Umbilical cord (tissue), 2 donors: ENCODE results near the gene LPP. TPM values are rescaled to one million over a fixed set of nuclear protein-coding genes. Genes with fewer than 3 reads are reported as not detected.
A peak's percentile ranks its signal among the peaks of the same experiment; 100 is the strongest.

Experiments
- DNase-seq: peaks from one replicate; pipeline ENCODE4 v3.0.0-alpha.2; 2015; ENCODE audit warnings: low spot score
- total RNA-seq: library from RNA; depleted of rRNA; stranded (reverse); fragments of >200 nt; gene quantifications from one replicate; pipeline ENCODE4 v1.2.3, GENCODE V29; 2014; ENCODE audit warnings: low replicate concordance; ENCODE audit not compliant: insufficient read depth

The LPP gene
- total RNA-seq, 1 donor from 2014 or later: 717 TPM

GRCh38 chr3:188509316-188509715 is 355.4 kb downstream of the LPP start:
- no peak for DNase-seq

GRCh38 chr3:188510366-188510765 is 356.4 kb downstream of the LPP start:
- no peak for DNase-seq

- no peak for DNase-seq
These were observed 359.8 kb downstream of the LPP start for GRCh38 chr3:188513662-188514328.

- DNase-seq: no peak
These were observed 362.6 kb downstream of the LPP start for GRCh38 chr3:188516515-188516914.

GRCh38 chr3:188518416-188518815 is 364.5 kb downstream of the LPP start:
- DNase-seq: no peak

- DNase-seq: no peak
These were observed 365.0 kb downstream of the LPP start for GRCh38 chr3:188518835-188519452.

GRCh38 chr3:188520466-188520865 is 366.5 kb downstream of the LPP start:
- DNase-seq: peak; percentile 8

GRCh38 chr3:188522115-188522514 is 368.2 kb downstream of the LPP start:
- no peak for DNase-seq

- DNase-seq: no peak
These were observed 369.3 kb downstream of the LPP start for GRCh38 chr3:188523291-188523690.

- DNase-seq: no peak
These were observed 370.1 kb downstream of the LPP start for GRCh38 chr3:188524052-188524451.

- no peak for DNase-seq
These were observed 372.1 kb downstream of the LPP start for GRCh38 chr3:188526057-188526456.

- no peak for DNase-seq
These were observed 373.4 kb downstream of the LPP start for GRCh38 chr3:188527389-188527788.

GRCh38 chr3:188528396-188528795 is 374.4 kb downstream of the LPP start:
- no peak for DNase-seq

GRCh38 chr3:188529228-188529627 is 375.3 kb downstream of the LPP start:
- no peak for DNase-seq

GRCh38 chr3:188530226-188530625 is 376.3 kb downstream of the LPP start:
- no peak for DNase-seq

GRCh38 chr3:188531210-188531609 is 377.3 kb downstream of the LPP start:
- DNase-seq: no peak

GRCh38 chr3:188533172-188533571 is 379.2 kb downstream of the LPP start:
- DNase-seq: no peak

- DNase-seq: no peak
These were observed 379.8 kb downstream of the LPP start for GRCh38 chr3:188533612-188534357.

GRCh38 chr3:188534633-188535032 is 380.7 kb downstream of the LPP start:
- DNase-seq: no peak

- no peak for DNase-seq
These were observed 383.6 kb downstream of the LPP start for GRCh38 chr3:188537606-188538005.

GRCh38 chr3:188539037-188539436 is 385.1 kb downstream of the LPP start:
- DNase-seq: no peak

- no peak for DNase-seq
These were observed 385.8 kb downstream of the LPP start for GRCh38 chr3:188539631-188540194.

- no peak for DNase-seq
These were observed 388.2 kb downstream of the LPP start for GRCh38 chr3:188542196-188542595.
